Measurements from ENCODE around the gene ATP5PB.

Gene ATP5PB

DNA sequence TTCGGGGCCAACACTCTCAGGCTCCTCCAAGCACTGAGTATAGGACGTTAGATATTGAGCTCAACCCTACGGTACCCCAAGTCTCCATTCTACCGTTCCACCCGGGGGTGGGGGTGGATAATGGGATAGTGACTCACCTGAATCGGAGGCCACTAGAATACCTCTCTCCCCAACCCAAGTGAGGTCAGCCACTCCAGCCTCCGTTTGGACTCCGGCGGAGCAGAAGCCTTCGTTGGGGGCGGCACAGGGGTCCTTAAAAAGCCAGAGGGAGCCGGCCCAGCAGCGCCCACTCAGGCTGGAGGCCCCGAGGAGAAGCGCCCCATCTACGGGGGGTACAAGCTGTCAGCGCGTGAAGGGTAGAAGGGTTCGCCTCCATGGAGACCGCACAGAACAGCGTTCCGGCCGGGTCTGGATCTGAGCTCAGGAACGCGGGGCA, 764 bp upstream of the ATP5PB start:
- Histone ChIP-seq H3K27ac (ENCODE audit: low read depth, low read length, poor library complexity, severe bottlenecking) (peak overlapping the region; percentile 29), H3K36me3 (ENCODE audit: insufficient read depth, low read length) (peaks cover 64% of the 10 kb centered on the region), H3K4me1 (ENCODE audit: insufficient read depth, low read length, severe bottlenecking) (peaks cover 43% of the 10 kb centered on the region), H4K20me1 (ENCODE audit: insufficient read depth, low read length) (no peaks in the 10 kb centered on the region), H3K9me3 (ENCODE audit: low read length) (no peaks in the 10 kb centered on the region), H3K79me2 (ENCODE audit: insufficient read depth, low read length) (peaks cover 47% of the 10 kb centered on the region), H3K27me3 (ENCODE audit: insufficient read depth, low read length) (no peaks in the 10 kb centered on the region), H2AFZ (ENCODE audit: low read length) (no peak overlapping the region), H3K4me2 (ENCODE audit: low read length) (peak overlapping the region; percentile 92), H3K9ac (ENCODE audit: low read length) (peak overlapping the region; percentile 99), H3K9me2 (ENCODE audit: low read depth, low read length) (no peaks in the 10 kb centered on the region), H3F3A (ENCODE audit: insufficient read depth, low read length) (no peaks in the 10 kb centered on the region), H3K4me3 (ENCODE audit: low read depth, low read length, poor library complexity, severe bottlenecking) (peak overlapping the region; percentile 99)
- TF ChIP-seq CTCF (IDR thresholded peaks at IDR 0.05; ENCODE audit: low read length) = no peak
- no peak for TF ChIP-seq EZH2 (IDR thresholded peaks at IDR 0.05; ENCODE audit: borderline replicate concordance, low read length)

DNA sequence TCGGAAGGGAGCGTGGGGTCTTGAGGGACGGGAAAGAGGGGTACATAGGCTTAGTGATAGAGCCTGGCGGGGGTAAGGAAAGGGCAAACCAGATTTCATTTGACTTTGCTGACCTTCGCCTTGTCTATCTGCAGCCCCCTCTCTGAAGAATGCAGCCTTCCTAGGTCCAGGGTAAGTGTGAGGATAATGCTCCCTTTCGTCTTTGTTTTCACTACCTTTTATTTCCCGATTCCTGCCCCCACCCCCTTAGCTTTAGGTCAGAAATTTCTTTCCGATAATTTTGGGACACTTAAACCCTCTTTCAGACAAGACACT, 396 bp downstream of the ATP5PB start:
- Histone ChIP-seq H3K9me3 (ENCODE audit: low read length) (no peaks in the 10 kb centered on the region), H3K79me2 (ENCODE audit: insufficient read depth, low read length) (peaks cover 54% of the 10 kb centered on the region), H2AFZ (ENCODE audit: low read length) (no peak overlapping the region)

DNA sequence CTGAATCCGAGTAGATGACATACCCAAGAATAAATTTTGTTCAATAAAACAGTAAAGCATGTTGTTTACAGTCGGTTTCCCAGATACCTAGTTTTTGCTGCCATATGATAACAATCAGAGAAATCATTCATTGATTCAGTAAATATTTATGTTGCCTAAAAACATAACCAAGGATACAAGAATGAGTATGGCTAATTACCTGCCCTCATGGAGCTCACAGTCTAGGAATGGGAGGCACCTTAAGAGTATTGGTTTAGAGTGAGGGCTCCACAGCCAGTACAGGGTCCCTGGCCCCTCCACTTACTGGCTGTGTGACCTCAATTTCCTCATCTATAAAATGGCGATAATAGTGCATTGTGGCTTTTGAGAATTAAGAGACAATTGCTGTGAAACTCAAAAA, 921 bp downstream of the ATP5PB start:
- peaks cover 54% of the 10 kb centered on the region for H3K79me2 ChIP-seq (ENCODE audit: insufficient read depth, low read length)
- H3K9ac ChIP-seq (ENCODE audit: low read length) = peak overlapping the region; percentile 99
- H3K27ac ChIP-seq (ENCODE audit: low read depth, low read length, poor library complexity, severe bottlenecking) = peak overlapping the region; percentile 56
- H3F3A ChIP-seq (ENCODE audit: insufficient read depth, low read length) = no peaks in the 10 kb centered on the region
- H3K27me3 ChIP-seq (ENCODE audit: insufficient read depth, low read length) = no peaks in the 10 kb centered on the region
- peak overlapping the region; percentile 99 for H3K4me3 ChIP-seq (ENCODE audit: low read depth, low read length, poor library complexity, severe bottlenecking)
- no peaks in the 10 kb centered on the region for H3K9me3 ChIP-seq (ENCODE audit: low read length)
- H3K4me1 ChIP-seq (ENCODE audit: insufficient read depth, low read length, severe bottlenecking) = peaks cover 50% of the 10 kb centered on the region
- H4K20me1 ChIP-seq (ENCODE audit: insufficient read depth, low read length) = no peaks in the 10 kb centered on the region
- H3K4me2 ChIP-seq (ENCODE audit: low read length) = peak overlapping the region; percentile 100
- no peak for TF ChIP-seq CTCF (IDR thresholded peaks at IDR 0.05; ENCODE audit: low read length)
- no peak for TF ChIP-seq EZH2 (IDR thresholded peaks at IDR 0.05; ENCODE audit: borderline replicate concordance, low read length)
- no peak overlapping the region for H2AFZ ChIP-seq (ENCODE audit: low read length)
- H3K9me2 ChIP-seq (ENCODE audit: low read depth, low read length) = no peaks in the 10 kb centered on the region
- peaks cover 64% of the 10 kb centered on the region for H3K36me3 ChIP-seq (ENCODE audit: insufficient read depth, low read length)

More for the DNA sequence above, 396 bp downstream of the ATP5PB start:
- Histone ChIP-seq H3K4me3 (ENCODE audit: low read depth, low read length, poor library complexity, severe bottlenecking) (peak overlapping the region; percentile 99), H3K9me2 (ENCODE audit: low read depth, low read length) (no peaks in the 10 kb centered on the region), H3K9ac (ENCODE audit: low read length) (peak overlapping the region; percentile 99), H4K20me1 (ENCODE audit: insufficient read depth, low read length) (no peaks in the 10 kb centered on the region), H3F3A (ENCODE audit: insufficient read depth, low read length) (no peaks in the 10 kb centered on the region), H3K27me3 (ENCODE audit: insufficient read depth, low read length) (no peaks in the 10 kb centered on the region), H3K4me2 (ENCODE audit: low read length) (peak overlapping the region; percentile 100), H3K4me1 (ENCODE audit: insufficient read depth, low read length, severe bottlenecking) (peaks cover 47% of the 10 kb centered on the region), H3K36me3 (ENCODE audit: insufficient read depth, low read length) (peaks cover 64% of the 10 kb centered on the region; the same call in 1 of the 2 replicates), H3K27ac (ENCODE audit: low read depth, low read length, poor library complexity, severe bottlenecking) (peak overlapping the region; percentile 56)
- TF ChIP-seq EZH2 (IDR thresholded peaks at IDR 0.05; ENCODE audit: borderline replicate concordance, low read length) (no peak), CTCF (IDR thresholded peaks at IDR 0.05; ENCODE audit: low read length) (no peak)
